Fibroblast of skin of back (primary cell): ENCODE data around the gene CLPX.
"Not testable (repeated sequence)": the region's sequence is repeated elsewhere in the genome, so short reads cannot be mapped to it uniquely, and the experiment has no call there.

ENCODE experiments used
- DNase-seq: peaks from one replicate; pipeline ENCODE4 v3.0.0-alpha.2; 2013

The CLPX gene

GRCh38 chr15:65204931-65205660 is 20.0 kb upstream of the CLPX start:
- DNase-seq, result no peak

- no peak for DNase-seq
Measured at GRCh38 chr15:65204236-65204930, 19.2 kb upstream of the CLPX start.

DNA sequence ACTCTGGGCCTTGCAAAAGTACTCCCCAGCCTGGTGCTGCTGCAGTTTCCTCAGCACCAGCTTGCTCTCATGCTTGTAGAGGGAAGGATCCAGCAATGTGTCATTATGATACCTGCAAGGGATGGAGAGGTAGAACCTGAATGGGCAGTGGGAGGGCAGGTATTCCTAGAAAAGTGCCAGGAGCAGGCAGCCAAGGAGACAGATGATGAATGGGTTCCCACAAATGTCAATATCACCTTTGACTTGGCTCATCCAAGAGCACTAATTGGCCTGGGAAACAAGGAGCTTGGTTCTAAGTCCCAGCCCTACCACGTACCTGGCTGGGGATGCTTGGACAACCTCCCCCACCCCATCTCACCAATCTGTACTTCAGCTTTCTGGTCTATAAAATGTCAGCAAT is 16.8 kb upstream of the CLPX start:
- no peak for DNase-seq

- DNase-seq, result no peak
Measured at GRCh38 chr15:65198571-65198970, 13.4 kb upstream of the CLPX start.

GRCh38 chr15:65197337-65197645 is 12.1 kb upstream of the CLPX start:
- DNase-seq, result no peak

- no peak for DNase-seq
Measured at GRCh38 chr15:65196637-65197336, 11.6 kb upstream of the CLPX start.

DNA sequence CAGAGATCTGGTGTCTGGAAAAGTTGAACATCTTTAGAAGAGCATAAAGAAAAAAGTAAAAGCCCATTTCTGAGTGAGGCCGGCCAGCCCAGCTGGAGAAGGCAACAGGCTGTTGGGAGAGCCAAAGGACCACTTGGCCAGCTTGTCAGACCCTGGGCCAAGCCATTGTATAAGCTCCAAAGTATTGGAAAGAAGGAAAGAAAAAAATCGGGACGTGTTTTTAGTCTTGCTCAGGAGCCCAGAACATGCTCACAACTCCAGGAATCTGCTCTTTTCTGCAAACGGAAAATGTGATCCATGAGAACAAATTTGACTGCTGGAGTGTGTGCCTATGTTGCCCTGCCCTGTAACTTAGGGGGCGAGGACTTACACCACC is 10.4 kb upstream of the CLPX start:
- no peak for DNase-seq

DNA sequence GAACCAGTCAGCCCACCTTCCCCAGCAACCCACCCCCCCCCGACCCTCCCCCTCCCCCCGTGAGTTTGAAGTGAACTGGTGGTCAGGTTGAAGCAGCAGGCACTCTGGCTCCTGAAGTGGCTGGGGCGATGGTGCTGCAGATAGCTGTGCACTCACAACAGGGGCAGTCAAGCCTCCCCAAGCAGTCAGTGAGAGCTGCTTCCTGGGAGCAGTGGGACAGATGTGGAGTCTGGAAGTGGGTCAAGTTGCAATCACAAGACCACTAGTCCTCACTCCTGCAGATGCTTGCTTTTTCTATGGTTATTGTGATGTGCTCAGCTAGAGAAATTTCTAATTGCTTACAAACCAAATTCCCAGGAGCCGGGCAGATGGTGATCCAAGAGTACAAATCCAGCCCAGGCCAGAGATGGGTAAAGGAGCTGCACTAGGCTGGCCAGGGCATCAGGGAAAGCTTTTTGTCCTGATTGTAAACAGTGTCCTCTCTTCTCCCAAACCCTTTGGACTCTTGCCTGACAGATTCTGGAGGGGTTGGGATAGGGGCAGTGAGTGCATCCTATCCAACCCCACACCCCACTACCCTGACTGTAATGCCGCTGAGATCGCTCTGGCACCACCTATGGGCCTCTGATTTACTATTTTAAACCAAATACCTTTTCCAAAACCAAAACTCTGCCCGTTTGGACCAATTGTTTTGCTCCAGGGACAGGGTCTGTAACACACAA is 9.8 kb upstream of the CLPX start:
- DNase-seq, result no peak

DNA sequence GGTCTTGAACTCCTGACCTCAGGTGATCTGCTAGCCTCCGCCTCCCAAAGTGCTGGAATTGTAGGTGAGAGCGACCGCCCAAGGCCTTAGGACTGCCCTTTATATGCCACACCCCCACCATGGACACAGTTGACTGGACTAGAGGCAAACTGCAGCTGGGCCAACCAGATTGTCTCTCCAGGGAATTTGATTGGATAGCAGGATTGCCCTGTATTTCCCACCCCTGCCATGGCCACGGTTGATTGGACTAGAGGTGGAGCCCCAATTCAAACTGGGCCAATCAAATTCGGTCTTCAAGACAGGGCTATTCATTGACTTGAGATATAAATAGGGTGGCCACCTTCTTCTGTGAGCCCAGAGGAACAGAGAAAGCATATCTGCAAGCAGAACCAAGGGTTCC is 6.9 kb upstream of the CLPX start:
- peak; percentile 37 for DNase-seq

GRCh38 chr15:65189102-65189740 is 4.1 kb upstream of the CLPX start:
- peak; percentile 57 for DNase-seq

GRCh38 chr15:65188472-65188871 is 3.3 kb upstream of the CLPX start:
- not testable (repeated sequence) for DNase-seq

DNA sequence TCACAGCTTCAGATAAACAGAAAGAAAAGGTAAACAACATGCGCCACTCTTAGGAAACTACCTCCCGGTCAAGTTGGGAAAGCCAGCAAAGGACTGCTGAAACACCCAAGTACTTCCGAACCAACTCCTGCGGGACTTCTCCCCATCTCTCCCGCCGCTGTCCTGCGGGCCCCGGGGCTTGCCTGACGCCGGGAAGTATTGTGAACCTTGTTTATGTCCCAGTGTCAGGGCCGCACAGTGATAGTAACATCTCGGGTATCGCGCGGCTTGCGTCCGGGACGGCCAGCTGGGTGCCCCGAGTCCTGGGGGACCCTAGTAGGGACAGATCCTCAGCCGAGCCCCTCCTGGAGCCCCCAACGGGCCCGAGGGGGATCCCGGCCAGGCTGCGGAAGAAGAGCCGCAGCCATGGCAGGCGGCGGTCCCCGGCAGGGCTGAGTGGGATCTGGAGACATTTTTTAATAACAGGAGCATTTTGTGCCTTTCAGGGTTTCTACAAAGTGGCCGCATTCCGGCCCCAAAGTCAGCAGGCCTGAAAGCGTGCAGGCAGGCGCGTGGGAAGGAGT is 756 bp downstream of the CLPX start:
- DNase-seq, result peak; percentile 61

DNA sequence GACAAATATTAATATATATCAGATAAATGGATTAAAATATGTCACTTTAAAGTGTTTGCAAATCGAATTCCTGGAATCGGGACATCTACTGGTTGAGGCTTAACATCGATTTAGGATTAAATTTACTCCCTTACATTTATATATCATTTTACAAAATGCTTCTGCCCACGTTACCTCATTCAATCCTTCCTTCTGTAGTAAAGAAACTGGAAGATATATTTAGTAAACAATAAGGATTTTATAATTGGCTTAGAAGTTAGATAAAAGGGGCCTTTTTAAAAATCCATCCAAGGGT is 1.3 kb downstream of the CLPX start:
- no peak for DNase-seq

DNA sequence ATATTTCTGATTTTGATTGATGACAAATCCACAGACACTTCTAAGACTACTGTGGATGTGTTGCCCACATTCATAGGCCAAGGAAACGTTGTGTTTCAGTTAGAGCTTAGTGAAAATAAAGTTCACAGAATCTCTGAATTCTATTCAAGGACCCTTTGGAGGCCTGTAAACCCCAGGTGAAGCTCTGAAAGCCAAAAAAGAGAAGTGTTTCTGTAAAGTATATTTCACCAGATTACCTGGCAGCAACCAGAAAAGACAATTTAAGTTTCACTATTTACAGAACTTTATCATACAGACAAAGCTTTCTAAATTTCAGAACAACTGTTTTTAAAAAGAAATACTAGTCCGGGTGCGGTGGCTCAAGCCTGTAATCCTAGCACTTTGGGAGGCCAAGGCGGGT is 2.6 kb downstream of the CLPX start:
- DNase-seq, result no peak

GRCh38 chr15:65181582-65182353 is 3.4 kb downstream of the CLPX start:
- DNase-seq, result not testable (repeated sequence)

DNA sequence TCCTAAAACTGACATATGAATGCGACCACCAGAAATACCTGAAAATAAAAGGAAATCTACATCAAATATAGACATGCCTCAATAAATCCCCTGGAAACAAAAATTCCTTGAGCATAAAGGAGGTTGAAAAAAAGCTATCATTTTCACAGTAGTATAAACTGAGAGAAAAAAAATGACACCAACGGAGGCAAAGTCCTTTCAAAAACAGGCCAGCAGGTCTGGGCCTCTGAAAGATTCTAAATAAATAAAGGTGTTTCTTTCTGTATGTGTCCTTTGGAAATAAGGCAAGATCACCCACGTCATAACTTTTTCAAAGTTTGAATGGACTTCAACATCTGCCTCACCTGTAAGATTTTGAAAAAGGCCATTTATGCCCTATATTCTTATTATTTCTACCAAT is 5.0 kb downstream of the CLPX start:
- DNase-seq, result no peak

DNA sequence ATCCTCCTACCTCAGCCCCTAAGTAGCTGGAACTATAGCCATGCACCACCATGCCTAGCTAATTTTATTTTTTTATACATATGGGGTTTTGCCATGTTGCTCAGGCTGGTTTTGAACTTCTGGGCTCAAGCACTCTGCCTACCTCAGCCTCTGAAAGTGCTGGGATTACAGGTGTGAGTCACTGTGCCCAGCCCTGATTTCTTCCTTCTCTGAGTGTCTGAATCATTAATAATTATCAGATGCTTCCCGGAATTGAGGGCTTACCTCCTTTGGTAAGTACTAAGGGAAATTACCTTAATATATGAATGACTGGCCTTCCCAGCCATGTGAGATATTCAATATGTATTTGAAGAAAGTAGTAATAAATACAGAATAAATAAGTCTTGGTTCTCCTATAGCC is 7.2 kb downstream of the CLPX start:
- DNase-seq, result no peak

DNA sequence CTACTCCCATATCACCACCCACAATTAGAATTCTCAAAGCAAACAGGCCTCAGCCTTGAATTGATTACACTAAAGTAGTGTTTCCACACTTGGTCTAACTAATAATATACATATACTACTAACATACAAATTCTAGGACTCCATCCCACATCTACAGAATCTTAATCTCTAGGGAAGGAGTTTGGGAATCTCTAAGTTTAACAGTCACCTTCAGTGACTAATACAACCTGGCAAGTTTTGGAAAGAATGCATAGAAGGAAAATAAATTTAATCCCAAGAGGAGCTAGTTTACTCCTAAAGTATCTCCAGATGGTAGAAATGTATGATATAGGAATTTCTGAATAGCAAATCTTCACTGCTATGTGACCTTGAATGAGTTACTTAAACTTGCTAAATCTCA is 9.1 kb downstream of the CLPX start:
- DNase-seq, result peak; percentile 12

DNA sequence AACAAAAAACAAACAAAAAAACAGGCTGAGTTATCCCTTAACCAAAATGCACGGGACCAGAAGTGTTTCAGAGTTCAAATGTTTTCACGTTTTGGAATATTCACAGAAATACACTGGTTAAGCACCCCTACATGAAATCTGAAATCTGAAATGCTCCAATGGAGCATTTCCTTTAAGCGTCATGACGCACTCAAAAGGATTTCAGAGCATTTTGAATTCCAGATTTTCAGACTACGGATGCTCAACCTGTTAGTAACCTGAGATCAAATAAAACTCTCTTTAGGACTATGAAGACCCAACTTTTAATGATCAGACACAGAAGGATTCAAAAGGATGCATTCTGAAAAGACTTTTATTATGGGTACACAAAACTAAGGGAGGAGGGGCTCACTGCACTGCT is 9.6 kb downstream of the CLPX start:
- peak; percentile 14 for DNase-seq

GRCh38 chr15:65174509-65174908 is 10.6 kb downstream of the CLPX start:
- no peak for DNase-seq

- no peak for DNase-seq
Measured at GRCh38 chr15:65172531-65172930, 12.6 kb downstream of the CLPX start.

- DNase-seq, result no peak
Measured at GRCh38 chr15:65171428-65171827, 13.7 kb downstream of the CLPX start.
